Fibroblast of skin of right biceps (primary cell): ENCODE data around the gene ARHGEF40.

Experiments used
- DNase-seq: peaks from one replicate; pipeline ENCODE4 v3.0.0-alpha.2; 2013

Gene ARHGEF40

DNA sequence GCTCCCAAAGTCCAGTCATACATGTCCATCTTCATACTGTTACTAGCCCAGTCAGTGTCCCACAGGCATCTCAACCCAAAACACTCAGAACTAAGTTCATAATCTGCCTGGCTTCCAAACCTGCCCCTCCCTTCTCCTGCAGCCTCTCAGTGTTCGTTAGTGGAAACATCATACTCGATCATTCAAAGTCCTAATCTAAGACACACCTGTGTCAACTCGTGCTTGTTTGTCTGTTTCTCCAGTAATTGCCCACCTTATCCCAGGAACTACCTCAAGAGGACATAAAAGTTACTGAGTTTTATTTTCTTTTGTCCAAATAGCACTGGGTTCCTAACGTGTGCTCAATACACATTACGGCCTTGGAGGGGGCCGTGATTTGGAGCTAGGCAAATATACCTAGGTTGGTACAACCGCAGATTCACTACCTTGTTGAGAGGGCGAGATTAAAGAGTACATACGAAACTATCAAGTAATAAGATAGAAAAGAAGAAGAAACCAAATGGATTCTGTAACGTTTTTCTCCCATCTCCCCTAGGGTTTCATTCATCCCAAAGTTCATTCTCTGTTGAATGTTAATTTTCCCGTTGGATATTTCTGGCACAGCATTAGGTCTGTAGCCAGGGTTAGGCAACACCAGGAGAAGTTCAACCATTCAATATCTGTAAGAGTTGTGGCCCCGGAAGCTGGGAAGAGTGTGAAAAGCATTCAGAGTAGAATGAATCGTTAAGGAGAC is 9.3 kb upstream of the ARHGEF40 start:
- DNase-seq, result no peak

DNA sequence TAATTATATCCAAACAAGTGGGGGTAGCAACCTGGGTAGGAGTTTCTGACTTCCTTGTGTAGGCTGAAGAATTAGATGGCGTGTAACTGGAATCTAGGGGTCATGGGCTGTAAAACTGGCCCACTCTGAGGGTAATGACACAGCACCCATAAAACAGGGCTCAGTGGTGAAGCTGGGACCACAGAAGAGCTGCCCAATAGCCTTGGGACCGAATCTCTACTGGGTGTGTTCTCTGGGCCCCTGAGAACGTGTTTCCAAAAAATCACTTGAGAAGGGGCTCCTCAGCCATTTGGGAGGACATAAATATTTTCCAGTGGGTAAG is 8.8 kb upstream of the ARHGEF40 start:
- DNase-seq, result no peak

DNA sequence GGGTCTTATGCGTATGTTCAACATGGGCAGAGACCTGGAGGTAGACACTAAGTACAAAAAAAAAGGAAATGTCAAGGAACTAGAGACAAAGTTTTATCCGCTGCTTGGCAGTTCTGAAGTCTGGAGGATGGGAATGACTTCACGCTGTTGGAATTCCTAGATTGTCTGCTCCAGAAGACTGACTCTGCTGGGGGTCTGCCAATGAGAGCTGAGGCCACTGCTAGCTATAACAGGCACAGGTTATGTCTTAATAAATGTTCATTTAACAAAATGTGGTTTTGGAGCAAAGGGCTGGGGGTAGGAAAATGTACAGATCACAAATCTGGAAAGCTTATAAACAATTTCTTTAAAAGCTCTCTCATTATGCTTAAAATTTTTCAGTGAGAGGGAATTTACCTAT is 6.6 kb upstream of the ARHGEF40 start:
- peak; percentile 94 for DNase-seq

DNA sequence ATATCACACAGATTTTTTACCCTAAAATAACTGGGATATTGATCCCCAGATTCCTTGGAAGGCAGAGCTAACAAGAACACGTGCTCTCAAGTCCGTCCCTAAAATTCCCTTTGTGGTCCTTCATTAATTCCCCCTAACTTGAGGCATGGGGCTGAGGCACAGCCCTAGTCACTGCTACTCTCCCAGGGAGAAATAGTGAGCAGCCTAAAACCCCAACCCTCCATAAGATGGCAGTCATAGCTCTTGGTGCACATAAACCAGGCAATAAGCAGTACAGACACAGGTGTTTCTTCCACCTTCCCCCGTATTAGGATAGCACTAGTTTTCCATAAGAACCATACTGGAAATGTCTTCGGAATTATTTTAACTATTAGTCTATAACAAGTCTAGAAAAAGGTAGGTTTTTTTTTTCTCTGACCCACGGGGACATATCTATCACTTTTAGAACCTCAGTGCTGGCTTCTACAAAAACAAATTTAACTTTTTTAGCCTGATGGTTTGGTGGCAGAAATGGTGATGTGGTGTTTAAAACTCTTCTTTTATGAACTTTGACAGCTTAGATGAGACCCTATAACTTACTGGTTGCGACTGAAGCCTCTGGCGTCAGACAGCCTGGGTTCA is 3.1 kb upstream of the ARHGEF40 start:
- DNase-seq, result no peak

DNA sequence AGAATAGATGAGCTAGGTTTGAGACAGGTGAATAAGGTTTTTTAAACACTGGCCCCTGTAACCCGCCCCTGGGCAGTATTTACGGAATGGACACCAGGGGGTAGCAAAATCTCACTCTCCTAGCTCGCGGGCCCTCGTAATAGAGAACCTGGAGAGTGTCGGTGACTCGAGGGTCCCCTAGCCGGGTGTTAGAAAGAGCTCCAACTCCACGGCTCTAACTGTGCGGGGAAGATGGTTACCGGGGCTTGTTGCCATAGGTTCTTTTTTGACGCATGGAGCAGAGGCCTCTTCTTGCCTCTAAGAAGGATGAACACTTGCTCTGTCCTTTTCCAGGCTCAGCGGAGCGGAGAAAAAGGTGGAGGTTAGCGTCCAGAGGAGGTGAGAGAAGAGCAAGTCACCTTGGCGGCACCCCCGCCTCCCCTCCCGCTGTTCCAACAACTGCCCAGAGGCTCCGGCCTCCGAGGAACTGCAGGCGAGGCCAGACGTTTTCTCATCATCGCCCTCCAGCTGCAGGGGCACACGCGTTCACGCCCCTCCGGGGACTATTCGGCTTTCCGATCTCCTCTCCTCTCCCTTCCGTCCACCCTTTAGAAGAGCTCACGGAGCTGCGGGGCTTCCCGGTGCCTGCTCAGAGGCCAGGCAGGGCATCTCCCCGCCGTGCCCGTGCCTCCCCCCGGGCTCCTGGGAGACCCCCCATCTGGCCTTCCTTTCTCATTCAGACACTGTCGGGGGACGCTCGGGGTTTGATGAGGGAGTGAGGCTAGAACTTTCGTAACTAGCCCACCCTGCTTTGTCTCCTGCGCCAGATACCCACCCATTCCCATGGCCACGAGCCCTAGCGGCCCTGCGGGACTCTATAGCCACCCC is 1.4 kb upstream of the ARHGEF40 start:
- DNase-seq, result peak; percentile 72

DNA sequence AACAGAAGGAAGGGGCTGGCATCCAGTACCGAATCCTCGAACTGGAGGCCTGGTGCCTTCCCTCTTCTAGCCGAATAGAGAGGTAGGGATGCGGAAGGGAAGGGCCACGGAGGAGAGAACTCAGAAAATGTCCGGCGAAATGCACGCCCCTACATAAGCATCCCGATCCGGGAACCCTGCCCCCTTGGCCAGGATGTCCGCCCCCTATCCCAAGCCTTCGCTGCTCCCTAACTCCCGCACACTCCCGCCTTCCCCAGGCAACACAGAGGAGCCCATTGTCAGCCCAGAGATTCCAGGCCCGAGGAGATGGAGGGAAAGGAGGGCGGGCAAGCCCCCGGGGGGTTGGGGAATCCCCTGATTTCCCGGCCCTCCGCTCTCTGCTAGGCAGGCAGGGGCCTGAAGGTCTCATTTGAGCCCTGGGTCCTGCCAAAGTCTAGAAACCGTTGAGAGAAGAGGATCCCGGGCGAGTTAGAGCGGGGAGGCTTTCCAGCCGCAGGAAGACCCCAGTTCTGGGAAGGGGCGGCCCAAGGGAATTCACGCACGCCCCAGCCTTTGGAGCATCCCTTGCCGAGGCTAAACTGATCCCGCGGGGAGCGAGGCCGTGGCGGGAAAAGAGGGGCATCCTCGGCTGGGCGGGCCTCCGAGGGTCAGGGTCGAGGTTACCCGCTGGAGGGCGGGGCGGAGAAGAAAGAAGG is 569 bp upstream of the ARHGEF40 start:
- DNase-seq, result peak; percentile 48

DNA sequence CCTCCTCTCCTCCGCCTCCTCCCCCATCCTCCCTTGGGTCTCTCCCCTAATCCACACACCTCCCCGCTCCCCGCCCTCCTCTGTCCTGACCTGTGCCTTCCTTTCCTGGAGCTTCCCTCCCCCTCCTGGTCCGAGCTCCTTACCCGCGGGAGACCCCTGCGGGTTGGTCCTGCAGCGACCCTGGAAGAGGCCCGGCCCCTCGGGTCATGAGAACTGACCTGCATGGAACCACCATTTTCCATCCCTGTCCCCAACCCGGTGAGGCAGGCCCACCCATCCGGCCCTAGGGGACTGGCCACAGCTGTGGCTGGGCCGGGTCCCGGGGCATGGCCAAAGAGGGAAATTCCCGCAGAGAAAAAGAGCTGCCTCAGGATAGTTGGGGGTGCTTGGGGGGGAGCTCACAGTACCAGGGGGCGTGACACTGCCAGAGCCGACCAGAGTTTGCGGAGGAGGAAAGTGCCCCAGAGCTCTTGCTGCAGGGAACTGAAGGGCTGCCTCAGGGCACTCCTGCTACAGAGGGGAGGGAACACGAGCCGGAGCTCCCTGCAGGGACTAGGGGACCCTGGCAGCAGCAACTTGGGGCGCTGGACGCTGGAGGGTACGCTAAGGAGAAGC is 613 bp downstream of the ARHGEF40 start:
- peak; percentile 56 for DNase-seq

DNA sequence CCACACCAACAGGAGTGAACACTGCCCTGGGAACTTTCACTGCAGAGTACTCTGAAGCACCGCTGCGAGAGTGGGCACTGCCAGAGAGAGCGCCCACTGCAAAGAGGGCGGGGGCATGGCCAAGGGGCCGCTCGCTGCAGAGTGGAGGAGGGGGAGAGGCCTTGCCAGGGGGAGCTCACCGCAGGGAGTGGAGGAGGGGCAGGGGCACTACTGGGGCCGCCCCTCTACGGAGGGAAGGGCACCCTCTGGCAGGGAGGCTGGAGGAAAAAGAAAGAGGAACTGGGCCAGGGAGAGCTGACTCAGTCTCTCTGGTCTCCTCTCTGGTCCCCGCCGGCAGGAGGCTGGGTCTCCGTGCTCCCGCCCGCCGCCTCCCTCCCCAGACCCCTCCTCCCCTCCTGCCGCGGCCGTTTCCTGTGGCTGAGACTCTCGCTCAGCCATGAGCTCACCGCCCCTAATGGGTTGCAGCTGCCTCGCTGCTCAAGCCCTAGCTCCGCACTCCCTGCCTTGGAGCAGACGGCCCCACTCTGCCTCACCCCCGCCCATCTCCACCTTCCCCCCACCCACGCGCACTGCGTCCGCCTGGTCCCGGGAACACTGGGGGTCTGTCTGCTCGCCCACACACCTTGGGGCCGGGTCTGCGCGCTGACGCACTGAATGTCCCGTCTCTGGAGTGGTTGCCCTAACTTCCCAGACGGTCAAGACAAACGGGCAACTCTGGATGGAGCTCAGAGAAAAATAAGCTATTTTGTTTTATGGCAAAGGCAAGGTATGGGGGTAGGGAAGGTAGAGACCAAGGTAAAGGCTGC is 1.3 kb downstream of the ARHGEF40 start:
- DNase-seq, result peak; percentile 97

DNA sequence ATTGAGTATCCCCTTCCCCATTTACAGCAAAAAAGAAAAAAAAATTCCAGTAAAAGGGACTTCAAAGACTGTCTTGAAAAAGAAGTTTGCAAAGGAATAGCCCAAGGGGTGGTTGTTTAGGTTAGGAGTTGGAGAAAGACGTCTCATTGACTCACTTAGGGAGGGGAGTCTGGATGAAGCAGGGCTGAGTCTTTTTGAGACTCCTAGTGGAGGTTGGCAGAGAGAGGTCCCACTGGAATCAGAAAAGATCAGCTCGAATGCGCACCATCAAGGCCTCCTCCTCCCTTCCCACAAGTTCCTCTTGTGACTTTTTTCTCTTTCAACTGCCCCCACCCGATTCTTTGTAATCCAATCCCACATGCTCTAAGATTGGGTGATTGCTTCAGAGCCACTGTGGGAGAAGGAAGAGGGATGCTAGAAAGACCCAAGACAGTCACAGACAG is 1.9 kb downstream of the ARHGEF40 start:
- DNase-seq, result peak; percentile 86

DNA sequence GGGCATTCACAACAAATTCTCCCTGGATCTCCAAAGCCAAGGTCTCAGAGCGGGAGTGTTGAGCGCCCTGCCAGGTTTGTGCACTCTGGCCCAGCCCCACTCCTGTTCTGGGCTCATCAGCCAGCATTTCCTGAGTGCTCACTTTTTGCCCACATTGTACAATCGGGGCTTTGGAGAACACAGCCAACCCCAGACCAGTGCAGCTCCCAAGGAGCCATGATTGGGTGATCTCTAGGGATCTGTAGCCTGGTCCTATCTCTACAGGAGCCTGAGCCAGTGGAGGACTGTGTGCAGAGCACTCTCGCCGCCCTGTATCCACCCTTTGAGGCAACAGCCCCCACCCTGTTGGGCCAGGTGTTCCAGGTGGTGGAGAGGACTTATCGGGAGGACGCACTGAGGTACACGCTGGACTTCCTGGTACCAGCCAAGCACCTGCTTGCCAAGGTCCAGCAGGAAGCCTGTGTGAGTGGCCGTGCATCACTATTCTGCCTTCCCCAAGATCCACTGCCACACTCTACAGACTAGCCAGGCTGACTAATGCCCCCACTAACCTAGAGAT is 2.8 kb downstream of the ARHGEF40 start:
- DNase-seq, result no peak

DNA sequence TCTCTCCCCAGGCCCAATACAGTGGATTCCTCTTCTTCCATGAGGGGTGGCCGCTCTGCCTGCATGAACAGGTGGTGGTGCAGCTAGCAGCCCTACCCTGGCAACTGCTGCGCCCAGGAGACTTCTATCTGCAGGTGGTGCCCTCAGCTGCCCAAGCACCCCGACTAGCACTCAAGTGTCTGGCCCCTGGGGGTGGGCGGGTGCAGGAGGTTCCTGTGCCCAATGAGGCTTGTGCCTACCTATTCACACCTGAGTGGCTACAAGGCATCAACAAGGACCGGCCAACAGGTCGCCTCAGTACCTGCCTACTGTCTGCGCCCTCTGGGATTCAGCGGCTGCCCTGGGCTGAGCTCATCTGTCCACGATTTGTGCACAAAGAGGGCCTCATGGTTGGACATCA is 3.8 kb downstream of the ARHGEF40 start:
- no peak for DNase-seq

DNA sequence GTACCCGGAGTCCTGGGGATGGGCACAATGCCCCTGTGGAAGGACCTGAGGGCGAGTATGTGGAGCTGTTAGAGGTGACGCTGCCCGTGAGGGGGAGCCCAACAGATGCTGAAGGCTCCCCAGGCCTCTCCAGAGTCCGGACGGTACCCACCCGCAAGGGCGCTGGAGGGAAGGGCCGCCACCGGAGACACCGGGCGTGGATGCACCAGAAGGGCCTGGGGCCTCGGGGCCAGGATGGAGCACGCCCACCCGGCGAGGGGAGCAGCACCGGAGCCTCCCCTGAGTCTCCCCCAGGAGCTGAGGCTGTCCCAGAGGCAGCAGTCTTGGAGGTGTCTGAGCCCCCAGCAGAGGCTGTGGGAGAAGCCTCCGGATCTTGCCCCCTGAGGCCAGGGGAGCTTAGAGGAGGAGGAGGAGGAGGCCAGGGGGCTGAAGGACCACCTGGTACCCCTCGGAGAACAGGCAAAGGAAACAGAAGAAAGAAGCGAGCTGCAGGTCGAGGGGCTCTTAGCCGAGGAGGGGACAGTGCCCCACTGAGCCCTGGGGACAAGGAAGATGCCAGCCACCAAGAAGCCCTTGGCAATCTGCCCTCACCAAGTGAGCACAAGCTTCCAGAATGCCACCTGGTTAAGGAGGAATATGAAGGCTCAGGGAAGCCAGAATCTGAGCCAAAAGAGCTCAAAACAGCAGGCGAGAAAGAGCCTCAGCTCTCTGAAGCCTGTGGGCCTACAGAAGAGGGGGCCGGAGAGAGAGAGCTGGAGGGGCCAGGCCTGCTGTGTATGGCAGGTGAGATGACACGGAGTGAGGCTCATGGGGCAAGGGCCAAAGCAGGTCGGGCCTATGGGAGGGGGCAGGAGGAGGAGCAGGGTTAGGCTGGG is 4.5 kb downstream of the ARHGEF40 start:
- no peak for DNase-seq

DNA sequence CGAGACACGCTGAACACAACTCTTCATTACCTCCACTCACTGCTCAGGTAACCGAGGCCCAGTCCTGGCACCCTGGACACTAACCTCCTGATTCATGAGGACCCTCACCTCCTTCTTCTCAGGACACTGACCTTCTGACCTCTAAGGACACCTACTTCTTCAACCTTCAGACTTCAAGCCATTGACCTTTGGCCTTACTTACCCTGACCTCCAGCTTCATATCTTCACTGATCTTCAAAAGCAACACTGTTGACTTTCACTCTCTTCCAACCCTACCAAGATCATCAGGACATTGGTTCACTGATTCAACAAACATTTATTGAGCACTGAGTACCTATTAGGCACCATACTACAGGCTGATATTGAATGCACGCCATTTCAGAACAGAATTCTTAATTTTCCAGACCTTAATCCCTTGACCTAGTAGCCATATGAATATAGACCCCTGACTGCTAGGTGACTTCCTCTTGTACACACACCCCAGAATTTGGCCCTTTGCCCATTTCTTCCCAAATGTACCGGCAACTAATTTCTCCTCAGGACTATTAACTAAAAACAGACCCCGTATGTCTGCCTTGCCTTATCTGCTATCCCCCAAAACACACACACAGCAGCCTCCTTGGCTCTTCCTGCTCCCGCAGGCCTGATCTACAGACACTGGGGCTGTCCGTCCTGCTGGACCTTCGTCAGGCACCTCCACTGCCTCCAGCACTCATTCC is 5.8 kb downstream of the ARHGEF40 start:
- no peak for DNase-seq

DNA sequence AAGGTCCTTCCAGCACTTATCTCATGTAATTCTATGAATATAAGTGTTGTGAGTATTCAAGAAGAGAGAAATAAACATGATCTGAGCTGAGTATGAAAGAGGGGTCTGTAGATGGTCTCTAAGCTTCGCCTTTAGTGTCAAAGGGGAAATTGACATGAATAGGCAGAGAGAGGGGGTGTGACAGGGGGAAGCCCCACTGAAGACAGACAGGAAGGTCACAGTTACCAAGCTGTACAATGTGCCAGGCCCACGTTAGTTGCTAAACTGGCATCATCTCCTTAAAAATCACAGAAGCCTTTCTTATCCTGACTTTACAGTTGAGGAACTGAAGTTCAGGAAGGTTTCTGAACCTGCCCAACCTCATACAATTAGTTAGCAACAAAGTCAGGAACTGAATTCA is 7.6 kb downstream of the ARHGEF40 start:
- DNase-seq, result no peak

DNA sequence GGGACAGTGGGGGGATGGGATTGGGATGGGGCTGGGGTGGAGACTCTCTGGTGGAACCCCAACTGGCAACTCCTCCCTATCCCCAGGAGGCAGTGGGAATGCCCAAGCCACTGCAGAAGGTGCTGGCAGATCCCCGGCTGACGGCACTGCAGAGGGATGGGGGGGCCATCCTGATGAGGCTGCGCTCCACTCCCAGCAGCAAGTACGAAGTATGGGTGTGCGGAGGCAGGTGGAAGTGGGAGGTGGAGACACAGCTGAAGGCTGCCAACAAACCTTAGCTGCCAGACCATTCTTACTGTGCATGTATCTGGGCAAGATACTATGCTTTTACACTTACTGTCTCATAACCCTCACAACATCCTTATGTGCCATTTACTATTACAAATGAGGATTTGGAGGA is 8.2 kb downstream of the ARHGEF40 start:
- no peak for DNase-seq

DNA sequence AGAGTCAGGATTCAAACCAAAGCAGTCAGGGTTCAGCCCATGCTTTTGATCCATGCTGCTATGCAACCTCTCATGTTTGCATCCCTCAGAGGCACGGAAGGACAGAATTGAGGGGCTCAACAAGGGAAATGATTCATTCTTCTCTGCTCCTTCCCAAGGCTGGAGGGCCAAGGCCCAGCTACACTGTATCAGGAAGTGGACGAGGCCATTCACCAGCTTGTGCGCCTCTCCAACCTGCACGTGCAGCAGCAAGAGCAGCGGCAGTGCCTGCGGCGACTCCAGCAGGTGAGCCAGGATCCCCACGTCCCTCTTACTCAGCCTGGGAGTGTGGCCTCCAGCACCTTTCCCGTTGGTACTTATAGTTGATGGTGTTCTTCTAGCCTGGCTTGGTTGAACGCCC is 8.6 kb downstream of the ARHGEF40 start:
- DNase-seq, result no peak

DNA sequence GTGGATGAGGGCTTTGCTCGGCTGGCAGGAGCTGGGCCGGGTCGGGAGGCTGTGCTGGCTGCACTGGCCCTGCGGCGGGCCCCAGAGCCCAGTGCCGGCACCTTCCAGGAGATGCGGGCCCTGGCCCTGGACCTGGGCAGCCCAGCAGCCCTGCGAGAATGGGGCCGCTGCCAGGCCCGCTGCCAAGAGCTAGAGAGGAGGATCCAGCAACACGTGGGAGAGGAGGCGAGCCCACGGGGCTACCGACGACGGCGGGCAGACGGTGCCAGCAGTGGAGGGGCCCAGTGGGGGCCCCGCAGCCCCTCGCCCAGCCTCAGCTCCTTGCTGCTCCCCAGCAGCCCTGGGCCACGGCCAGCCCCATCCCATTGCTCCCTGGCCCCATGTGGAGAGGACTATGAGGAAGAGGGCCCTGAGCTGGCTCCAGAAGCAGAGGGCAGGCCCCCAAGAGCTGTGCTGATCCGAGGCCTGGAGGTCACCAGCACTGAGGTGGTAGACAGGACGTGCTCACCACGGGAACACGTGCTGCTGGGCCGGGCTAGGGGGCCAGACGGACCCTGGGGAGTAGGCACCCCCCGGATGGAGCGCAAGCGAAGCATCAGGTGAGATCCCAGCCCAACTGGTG is 11.5 kb downstream of the ARHGEF40 start:
- no peak for DNase-seq

DNA sequence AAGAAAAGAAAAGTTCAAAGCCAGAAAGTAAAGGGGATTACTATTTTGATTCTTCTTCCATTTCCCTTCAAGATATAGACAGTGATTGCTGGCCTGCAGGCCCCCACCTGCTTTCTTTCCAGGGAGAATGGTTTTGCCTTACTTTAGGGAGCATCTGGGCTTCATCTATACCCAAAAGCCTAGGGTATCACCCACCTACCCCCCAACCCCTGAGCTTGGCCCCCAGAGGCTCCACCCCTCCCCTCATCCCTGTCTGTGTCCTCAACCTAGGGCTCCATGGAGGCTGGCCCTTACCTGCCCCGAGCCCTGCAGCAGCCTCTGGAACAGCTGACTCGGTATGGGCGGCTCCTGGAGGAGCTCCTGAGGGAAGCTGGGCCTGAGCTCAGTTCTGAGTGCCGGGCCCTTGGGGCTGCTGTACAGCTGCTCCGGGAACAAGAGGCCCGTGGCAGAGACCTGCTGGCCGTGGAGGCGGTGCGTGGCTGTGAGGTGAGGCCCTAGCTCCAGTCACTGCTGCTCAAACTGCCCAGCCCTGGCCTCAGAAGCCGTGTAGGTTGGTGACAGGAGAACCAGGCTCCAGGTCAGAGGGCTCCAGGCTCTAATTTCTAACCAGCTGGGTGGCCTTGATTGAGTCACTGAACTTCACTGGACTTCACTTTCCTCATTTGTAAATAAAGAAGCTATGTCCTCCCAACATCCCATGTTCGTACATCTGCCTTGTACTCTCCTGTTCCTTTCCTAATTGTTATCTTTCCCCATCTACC is 13.6 kb downstream of the ARHGEF40 start:
- DNase-seq, result no peak

DNA sequence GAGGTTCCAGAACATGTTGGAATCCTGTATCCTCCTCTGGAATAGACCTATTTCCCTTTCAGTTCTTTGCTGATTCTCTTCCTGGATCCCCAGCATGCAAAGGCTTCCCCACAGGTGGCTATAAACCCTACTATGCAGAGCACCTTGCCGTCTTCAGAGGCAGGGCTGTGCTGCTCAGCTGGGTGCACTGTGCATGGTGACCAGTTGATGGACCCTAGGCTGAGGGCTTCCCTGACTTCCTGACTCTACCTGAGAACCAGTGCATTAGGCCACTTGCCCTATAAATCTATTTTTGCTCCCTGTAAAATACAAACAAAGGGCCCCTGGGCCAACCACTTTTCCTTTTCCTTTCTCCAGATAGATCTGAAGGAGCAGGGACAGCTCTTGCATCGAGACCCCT is 14.3 kb downstream of the ARHGEF40 start:
- DNase-seq, result no peak
